ENCODE measurements around the gene TRIO. TPM values are rescaled to one million over a fixed set of nuclear protein-coding genes. Genes with fewer than 3 reads are reported as not detected.

The TRIO gene
- total and polyA plus RNA-seq, 2 donors (not counting 3 experiments of a cell fraction or from before 2014, with no cell fraction given), result 82.9 to 248 TPM

DNA sequence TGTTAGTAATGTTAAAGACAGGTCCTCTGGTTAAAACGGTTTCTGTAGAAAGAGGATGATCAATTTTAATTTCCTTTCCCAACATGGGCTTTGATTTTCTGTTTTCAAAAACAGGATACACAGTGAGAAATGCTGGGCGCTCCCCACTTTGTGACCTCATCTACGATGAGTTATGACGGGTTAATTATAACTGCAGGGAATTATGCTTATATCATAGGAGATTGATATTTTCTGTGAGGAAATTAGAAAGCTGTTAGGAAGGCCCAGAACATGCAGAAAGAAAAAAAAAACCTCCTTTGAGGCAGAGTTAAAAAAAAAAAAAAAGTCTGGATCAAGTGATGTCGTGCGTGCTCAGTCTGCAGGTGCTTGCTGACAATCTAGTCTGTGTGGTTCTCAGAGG is 261.6 kb downstream of the TRIO start:
- intact Hi-C loops (cut with micrococcal nuclease), result loop anchor here (5.0 kb wide), 1 partner anchor 417 kb away; no protein-coding TSS in a partner anchor
- no peaks in the 10 kb centered on the region for H3K9me1 ChIP-seq (replicated peaks; ENCODE audit: control insufficient read depth, extremely low read depth, insufficient read depth, low read length)
- H3K9ac ChIP-seq (replicated peaks; ENCODE audit: extremely low read depth, insufficient read depth, low read length), result no peak overlapping the region
- H3K4me3 ChIP-seq (replicated peaks in 1 of 3; ENCODE audit: insufficient read depth in 1 of 3, low read depth in 1 of 3, low read length in 3 of 3), result no peak overlapping the region
- H3K9me3 ChIP-seq (replicated peaks; ENCODE audit: control insufficient read depth, insufficient read depth, low read length), result no peaks in the 10 kb centered on the region
- ChIA-PET POLR2A (no interaction called here), CTCF (interaction anchor here (0.9 to 4.3 kb wide), 2 partner anchors 53 to 244 kb away, joined by 3 to 23 read pairs; no protein-coding TSS in a partner anchor)
- peaks cover 9 to 11% of the 10 kb centered on the region in 2 experiments for H3K36me3 ChIP-seq (ENCODE audit: control insufficient read depth in 2 of 2, extremely low read depth in 1 of 2, insufficient read depth in 2 of 2, low read length in 2 of 2)
- dilution Hi-C loops (cut with MboI; ENCODE audit: extremely low pct_ligation_motif_present, low sequenced_read_pairs), result no loop called here
- no TSS peak for BruUV-seq (replicated peaks)
- TF ChIP-seq POLR2A (IDR thresholded peaks at IDR 0.05; ENCODE audit: low read depth, low read length) (no peak), MYC (IDR thresholded peaks at IDR 0.05; ENCODE audit: low read depth, low read length) (no peak), JUN (IDR thresholded peaks at IDR 0.05; ENCODE audit: borderline replicate concordance, insufficient read depth, insufficient read length, low read depth) (no peak), GATA2 (IDR thresholded peaks at IDR 0.05; ENCODE audit: insufficient read depth, insufficient read length, low read depth, low read length) (no peak), FOS (IDR thresholded peaks at IDR 0.05; ENCODE audit: borderline replicate concordance, insufficient read depth, low read length) (no peak), POLR2AphosphoS5 (IDR thresholded peaks at IDR 0.05; ENCODE audit: insufficient read depth, low read depth, low read length) (no peak), EZH2 (IDR thresholded peaks at IDR 0.05; ENCODE audit: borderline replicate concordance, low read depth, low read length, severe bottlenecking) (no peak)
- TF ChIP-seq, protein P1, sequence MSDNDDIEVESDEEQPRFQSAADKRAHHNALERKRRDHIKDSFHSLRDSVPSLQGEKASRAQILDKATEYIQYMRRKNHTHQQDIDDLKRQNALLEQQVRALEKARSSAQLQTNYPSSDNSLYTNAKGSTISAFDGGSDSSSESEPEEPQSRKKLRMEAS (IDR thresholded peaks at IDR 0.05; ENCODE audit: insufficient read depth, insufficient read length), result no peak
- TF ChIP-seq, protein P2, sequence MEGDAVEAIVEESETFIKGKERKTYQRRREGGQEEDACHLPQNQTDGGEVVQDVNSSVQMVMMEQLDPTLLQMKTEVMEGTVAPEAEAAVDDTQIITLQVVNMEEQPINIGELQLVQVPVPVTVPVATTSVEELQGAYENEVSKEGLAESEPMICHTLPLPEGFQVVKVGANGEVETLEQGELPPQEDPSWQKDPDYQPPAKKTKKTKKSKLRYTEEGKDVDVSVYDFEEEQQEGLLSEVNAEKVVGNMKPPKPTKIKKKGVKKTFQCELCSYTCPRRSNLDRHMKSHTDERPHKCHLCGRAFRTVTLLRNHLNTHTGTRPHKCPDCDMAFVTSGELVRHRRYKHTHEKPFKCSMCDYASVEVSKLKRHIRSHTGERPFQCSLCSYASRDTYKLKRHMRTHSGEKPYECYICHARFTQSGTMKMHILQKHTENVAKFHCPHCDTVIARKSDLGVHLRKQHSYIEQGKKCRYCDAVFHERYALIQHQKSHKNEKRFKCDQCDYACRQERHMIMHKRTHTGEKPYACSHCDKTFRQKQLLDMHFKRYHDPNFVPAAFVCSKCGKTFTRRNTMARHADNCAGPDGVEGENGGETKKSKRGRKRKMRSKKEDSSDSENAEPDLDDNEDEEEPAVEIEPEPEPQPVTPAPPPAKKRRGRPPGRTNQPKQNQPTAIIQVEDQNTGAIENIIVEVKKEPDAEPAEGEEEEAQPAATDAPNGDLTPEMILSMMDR (IDR thresholded peaks at IDR 0.05; ENCODE audit: extremely low read depth in 1 of 2, insufficient read depth in 1 of 2, low read depth in 1 of 2, low read length in 2 of 2), result no peak
- no peak for FAIRE-seq
- no peak overlapping the region for H2AFZ ChIP-seq (ENCODE audit: low read depth, low read length)
- H3K79me2 ChIP-seq (ENCODE audit: control insufficient read depth, insufficient read depth, low read length), result peaks cover 33% of the 10 kb centered on the region
- no peaks in the 10 kb centered on the region for H3K27me3 ChIP-seq (ENCODE audit: control insufficient read depth in 2 of 2, insufficient read depth in 2 of 2, low read length in 2 of 2)
- H3K4me2 ChIP-seq (ENCODE audit: insufficient read depth, low read length), result no peak overlapping the region
- no peak overlapping the region for H3K27ac ChIP-seq (ENCODE audit: insufficient read depth, low read depth, low read length)
- no peaks in the 10 kb centered on the region for H4K20me1 ChIP-seq (replicated peaks; ENCODE audit: control insufficient read depth, extremely low read depth, insufficient read depth, low read length)
- H3K4me1 ChIP-seq (ENCODE audit: control insufficient read depth, extremely low read depth, insufficient read depth, low read length), result peaks cover 46% of the 10 kb centered on the region
- DNase-seq (ENCODE audit: low read depth, low spot score), result no peak
